Adrenal gland (tissue), 5 donors: ENCODE data around the gene TMEM150A.

Source experiments
- CTCF ChIP-seq, 6 experiments: fragments of 450-650 bp in 4 of 6; fragments of 200-600 bp in 2 of 6; sonication (generic) in 1 of 6; IDR thresholded peaks; 1 replicate in 5 of 6; 2 replicates in 1 of 6; pipeline versions ENCODE4 v1.5.1 to v1.8.0; 2016 to 2021; ENCODE audit warnings: antibody characterized with exemption in 6 of 6, mild to moderate bottlenecking in 2 of 6, moderate library complexity in 1 of 6
- POLR2A ChIP-seq, 2 donors: fragments of 450-650 bp; IDR thresholded peaks; one replicate each; pipeline ENCODE4 v1.6.1; 2017; ENCODE audit warnings: antibody characterized with exemption in 2 of 2, mild to moderate bottlenecking in 2 of 2, moderate library complexity in 1 of 2
- donor health status: DM: no; HTN: no; CAD: no.

GRCh38 chr2:85575739-85576138 lies 26.8 kb downstream of the TMEM150A start:
- TF ChIP-seq POLR2A (IDR thresholded peaks at IDR 0.05) (no peak), CTCF (IDR thresholded peaks at IDR 0.05) (no peak)
